AG04449 (cell line): ENCODE results near the gene ALG6.
"Not testable (repeated sequence)": the region's sequence is repeated elsewhere in the genome, so short reads cannot be mapped to it uniquely, and the experiment has no call there.

Experiments used
- CTCF ChIA-PET: fragments of 350-600 bp; formaldehyde crosslinking; extraction: SDS; loops from one replicate; lab custom pipeline; 2021; ENCODE audit warnings: antibody characterized with exemption; lab: Yijun Ruan, JAX
- POLR2A ChIA-PET: fragments of 400-600, 350-600 bp; formaldehyde crosslinking; extraction: SDS; loops from one replicate; lab custom pipeline; 2020; ENCODE audit warnings: antibody characterized with exemption, inconsistent platforms; lab: Yijun Ruan, JAX
- DNase-seq: peaks from one replicate; pipeline ENCODE4 v3.0.0-alpha.2; 2010; ENCODE audit warnings: low read depth, low spot score
- H3K4me3 ChIP-seq: 2 replicates; pipeline ENCODE4 v1.5.1; 2011; ENCODE audit warnings: low read depth, mild to moderate bottlenecking, control low read depth, low read length
- TF ChIP-seq, protein P1 (sequence below): IDR thresholded peaks from one replicate; pipeline ENCODE4 v1.5.1; 2011; ENCODE audit warnings: mild to moderate bottlenecking, moderate library complexity, low read length, control low read depth, inconsistent platforms; ENCODE audit not compliant: insufficient read depth; ENCODE audit errors: missing control alignments

Gene ALG6

GRCh38 chr1:63350320-63350719 lies 17.1 kb upstream of the ALG6 start:
- DNase-seq, result no peak
- ChIA-PET CTCF (interaction anchor here (1.6 to 2.3 kb wide), 2 partner anchors 23 to 91 kb away, joined by 4 to 10 read pairs; no protein-coding TSS in a partner anchor), POLR2A (no interaction called here)
- TF ChIP-seq, protein P1, sequence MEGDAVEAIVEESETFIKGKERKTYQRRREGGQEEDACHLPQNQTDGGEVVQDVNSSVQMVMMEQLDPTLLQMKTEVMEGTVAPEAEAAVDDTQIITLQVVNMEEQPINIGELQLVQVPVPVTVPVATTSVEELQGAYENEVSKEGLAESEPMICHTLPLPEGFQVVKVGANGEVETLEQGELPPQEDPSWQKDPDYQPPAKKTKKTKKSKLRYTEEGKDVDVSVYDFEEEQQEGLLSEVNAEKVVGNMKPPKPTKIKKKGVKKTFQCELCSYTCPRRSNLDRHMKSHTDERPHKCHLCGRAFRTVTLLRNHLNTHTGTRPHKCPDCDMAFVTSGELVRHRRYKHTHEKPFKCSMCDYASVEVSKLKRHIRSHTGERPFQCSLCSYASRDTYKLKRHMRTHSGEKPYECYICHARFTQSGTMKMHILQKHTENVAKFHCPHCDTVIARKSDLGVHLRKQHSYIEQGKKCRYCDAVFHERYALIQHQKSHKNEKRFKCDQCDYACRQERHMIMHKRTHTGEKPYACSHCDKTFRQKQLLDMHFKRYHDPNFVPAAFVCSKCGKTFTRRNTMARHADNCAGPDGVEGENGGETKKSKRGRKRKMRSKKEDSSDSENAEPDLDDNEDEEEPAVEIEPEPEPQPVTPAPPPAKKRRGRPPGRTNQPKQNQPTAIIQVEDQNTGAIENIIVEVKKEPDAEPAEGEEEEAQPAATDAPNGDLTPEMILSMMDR, result no peak
- H3K4me3 ChIP-seq, result no peak overlapping the region

GRCh38 chr1:63352736-63353135 lies 14.7 kb upstream of the ALG6 start:
- CTCF ChIA-PET, result no interaction called here
- POLR2A ChIA-PET, result no interaction called here
- H3K4me3 ChIP-seq, result no peak overlapping the region
- DNase-seq, result no peak
- TF ChIP-seq, protein P1, result no peak

- DNase-seq, POLR2A ChIA-PET, H3K4me3 ChIP-seq, CTCF ChIA-PET: not testable (repeated sequence)
These were observed 11.2 kb upstream of the ALG6 start for GRCh38 chr1:63356234-63356633.

DNA sequence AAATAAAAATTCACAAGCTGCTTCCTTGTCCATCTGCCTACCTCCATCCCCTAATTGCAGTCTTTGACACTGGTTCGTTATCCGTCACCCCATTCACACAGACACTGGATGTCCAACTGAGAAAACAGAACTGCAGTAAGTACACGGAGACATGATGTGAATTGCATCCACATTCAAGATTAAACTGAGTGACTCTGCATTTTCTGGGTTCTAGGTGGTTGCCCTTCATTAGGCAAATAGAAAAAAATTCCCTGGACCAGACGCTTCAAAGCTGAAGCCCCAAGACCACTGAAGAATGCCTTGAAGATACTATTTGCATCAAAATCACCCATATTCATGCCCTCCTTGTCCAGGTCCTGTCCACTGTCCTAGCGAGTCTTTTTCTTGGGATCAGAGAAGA lies 7.9 kb upstream of the ALG6 start:
- ChIA-PET POLR2A (no interaction called here), CTCF (no interaction called here)
- no peak overlapping the region for H3K4me3 ChIP-seq
- no peak for DNase-seq
- TF ChIP-seq, protein P1, result no peak

DNA sequence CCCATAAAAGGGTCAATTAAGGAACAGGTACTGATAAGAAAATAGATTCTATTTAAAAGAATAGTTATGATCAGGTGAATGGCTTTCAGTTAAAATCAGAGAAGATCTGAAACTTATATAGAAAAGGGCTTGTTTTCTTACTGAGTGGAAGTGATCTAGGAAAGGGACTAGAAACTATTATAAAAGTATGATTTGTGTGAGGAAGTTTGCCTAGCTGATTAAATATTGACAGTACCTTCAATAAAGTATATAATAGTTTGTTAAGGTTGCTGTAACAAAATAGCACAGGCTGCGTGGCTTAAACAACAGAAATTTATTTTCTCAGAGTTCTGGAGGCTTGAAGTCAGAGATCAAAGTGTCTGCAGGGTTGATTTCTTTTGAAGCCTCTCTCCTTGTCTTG lies 5.4 kb upstream of the ALG6 start:
- ChIA-PET POLR2A (no interaction called here), CTCF (no interaction called here)
- no peak for DNase-seq
- TF ChIP-seq, protein P1, result no peak
- H3K4me3 ChIP-seq, result no peak overlapping the region

DNA sequence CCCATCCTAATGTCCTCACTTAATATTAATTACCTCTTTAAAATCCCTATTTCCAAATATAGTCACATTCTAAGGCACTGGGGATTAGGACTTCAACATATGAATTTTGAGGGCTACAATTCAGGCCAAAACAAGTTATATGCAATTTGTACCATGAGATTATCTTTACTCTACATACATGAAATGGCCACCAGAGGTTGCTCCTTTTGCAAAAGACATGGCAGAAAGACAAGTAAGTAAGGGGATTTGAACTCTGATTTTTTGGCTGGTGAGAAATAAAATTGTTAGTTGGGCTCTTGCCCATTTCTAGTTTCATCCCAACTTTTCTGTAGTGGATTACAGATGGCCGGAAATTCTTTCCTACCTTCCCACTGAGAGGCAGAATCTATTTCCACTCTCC lies 4.8 kb upstream of the ALG6 start:
- TF ChIP-seq, protein P1, result no peak
- DNase-seq, result no peak
- no peak overlapping the region for H3K4me3 ChIP-seq
- POLR2A ChIA-PET, result no interaction called here
- CTCF ChIA-PET, result no interaction called here

- no peak overlapping the region for H3K4me3 ChIP-seq
- POLR2A ChIA-PET, result no interaction called here
- TF ChIP-seq, protein P1, result no peak
- CTCF ChIA-PET, result no interaction called here
- no peak for DNase-seq
These were observed 4.4 kb upstream of the ALG6 start for GRCh38 chr1:63363014-63363413.
